Adipocyte (in vitro differentiated cells): ENCODE data around the gene CRNN.

Experiments used
- DNase-seq: peaks from one replicate; pipeline ENCODE4 v3.0.0-alpha.2; 2015; ENCODE audit warnings: low read depth
- H3K27me3 ChIP-seq: replicated peaks from 2 replicates; pipeline ENCODE4 v1.7.0; 2013; ENCODE audit warnings: mild to moderate bottlenecking, low read length, moderate library complexity; ENCODE audit not compliant: control insufficient read depth, insufficient read depth
- H3K36me3 ChIP-seq: 2 replicates; pipeline ENCODE4 v1.7.0; 2013; ENCODE audit warnings: low read length, mild to moderate bottlenecking, moderate library complexity; ENCODE audit not compliant: control insufficient read depth, insufficient read depth, severe bottlenecking
- H3K4me1 ChIP-seq: 2 replicates; pipeline ENCODE4 v1.7.0; 2013; ENCODE audit warnings: mild to moderate bottlenecking, low read length, moderate library complexity; ENCODE audit not compliant: control insufficient read depth, insufficient read depth
- H3K4me3 ChIP-seq: 2 replicates; pipeline ENCODE4 v1.7.0; 2013; ENCODE audit warnings: mild to moderate bottlenecking, low read length, moderate library complexity
- H3K9ac ChIP-seq: 2 replicates; pipeline ENCODE4 v1.7.0; 2013; ENCODE audit warnings: mild to moderate bottlenecking, low read length, moderate library complexity
- H3K9me3 ChIP-seq: 2 replicates; pipeline ENCODE4 v1.7.0; 2013; ENCODE audit warnings: mild to moderate bottlenecking, low read length, moderate library complexity; ENCODE audit not compliant: control insufficient read depth

The CRNN gene

DNA sequence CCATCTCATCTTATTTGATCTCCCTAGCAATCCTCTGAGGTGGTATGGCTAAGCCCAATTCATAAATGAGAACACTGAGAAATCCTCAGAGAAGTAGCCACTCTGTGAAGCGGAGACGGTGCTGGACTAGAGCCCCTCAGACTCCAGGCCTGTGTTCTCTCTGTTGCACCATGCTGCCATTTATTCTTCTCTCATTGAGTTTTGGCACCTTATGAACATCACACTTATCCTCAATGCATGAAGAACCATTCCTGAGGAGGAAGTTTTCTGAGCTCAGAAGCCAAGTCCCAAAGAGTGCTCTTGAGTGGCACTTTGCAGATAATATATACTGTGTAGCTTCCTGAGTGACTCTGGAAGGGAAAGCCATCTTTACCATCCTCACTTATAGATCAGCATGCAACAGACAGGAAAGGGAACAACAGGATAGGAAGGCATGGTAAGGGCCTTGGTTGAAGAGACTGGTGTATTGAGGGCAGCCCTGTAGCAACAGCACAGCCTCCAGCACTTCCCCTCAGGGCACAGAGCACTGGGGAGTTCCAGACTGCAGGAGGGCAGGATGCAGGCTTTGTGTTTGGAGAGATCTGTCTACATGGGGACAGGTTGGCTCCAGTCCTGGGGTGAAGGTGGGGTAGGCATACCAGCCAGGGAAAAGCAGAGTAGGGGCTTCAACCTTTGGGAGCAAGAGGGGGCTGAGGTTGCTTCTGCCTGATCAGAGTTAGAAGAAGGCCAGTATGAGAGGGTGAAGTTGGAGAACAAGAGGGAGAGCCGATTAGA is 1.6 kb upstream of the CRNN start:
- H3K4me3 ChIP-seq = no peak overlapping the region
- no peaks in the 10 kb centered on the region for H3K36me3 ChIP-seq
- H3K9me3 ChIP-seq = no peaks in the 10 kb centered on the region
- H3K4me1 ChIP-seq = no peaks in the 10 kb centered on the region
- no peak for DNase-seq
- peaks cover 19% of the 10 kb centered on the region for H3K27me3 ChIP-seq
- no peak overlapping the region for H3K9ac ChIP-seq

DNA sequence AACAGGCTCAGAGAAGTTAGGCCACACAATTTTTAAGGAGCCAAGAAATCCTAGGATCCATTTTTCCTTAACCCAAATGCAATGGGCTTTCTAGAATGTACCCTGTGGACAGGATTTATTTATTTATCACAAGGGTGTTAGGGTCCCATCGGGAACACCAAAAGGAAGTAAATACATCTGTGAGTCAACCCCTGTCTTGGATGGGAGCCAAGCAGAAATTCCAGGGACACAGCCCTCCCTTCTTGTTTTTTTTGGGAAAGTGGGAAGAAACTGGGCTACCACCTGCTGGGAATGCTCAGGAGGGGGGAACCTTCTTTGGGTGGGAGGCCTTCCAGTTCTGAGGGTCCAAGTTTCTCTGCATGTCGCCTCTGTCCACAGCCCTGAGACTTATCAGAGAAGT is 1.3 kb downstream of the CRNN start:
- DNase-seq = no peak
- H3K9ac ChIP-seq = no peak overlapping the region
- peaks cover 23% of the 10 kb centered on the region for H3K27me3 ChIP-seq
- no peak overlapping the region for H3K4me3 ChIP-seq
- no peaks in the 10 kb centered on the region for H3K36me3 ChIP-seq
- H3K4me1 ChIP-seq = no peaks in the 10 kb centered on the region
- H3K9me3 ChIP-seq = no peaks in the 10 kb centered on the region

DNA sequence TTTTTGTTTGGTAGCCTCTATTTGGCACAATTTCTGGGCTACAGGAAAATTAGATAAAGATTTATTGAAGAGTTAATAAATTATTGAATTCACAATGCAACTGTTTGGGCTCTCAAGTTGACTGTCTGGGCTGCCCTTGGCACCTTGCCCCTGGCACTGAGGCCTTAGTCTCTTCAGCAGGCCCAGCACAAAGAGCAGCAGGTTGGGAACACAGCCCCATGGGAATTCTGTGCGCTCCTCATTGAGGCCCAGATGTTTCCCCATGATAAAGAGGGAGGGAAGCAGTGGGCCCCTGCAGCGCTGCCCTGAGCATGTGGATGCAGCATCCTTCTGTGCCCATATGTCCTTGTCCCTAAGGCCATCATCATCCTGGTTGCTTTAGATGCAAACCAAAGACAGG is 2.9 kb downstream of the CRNN start:
- Histone ChIP-seq H3K27me3 (peaks cover 14% of the 10 kb centered on the region), H3K4me3 (no peak overlapping the region), H3K9me3 (no peaks in the 10 kb centered on the region), H3K9ac (no peak overlapping the region), H3K4me1 (no peaks in the 10 kb centered on the region), H3K36me3 (no peaks in the 10 kb centered on the region)
- no peak for DNase-seq

DNA sequence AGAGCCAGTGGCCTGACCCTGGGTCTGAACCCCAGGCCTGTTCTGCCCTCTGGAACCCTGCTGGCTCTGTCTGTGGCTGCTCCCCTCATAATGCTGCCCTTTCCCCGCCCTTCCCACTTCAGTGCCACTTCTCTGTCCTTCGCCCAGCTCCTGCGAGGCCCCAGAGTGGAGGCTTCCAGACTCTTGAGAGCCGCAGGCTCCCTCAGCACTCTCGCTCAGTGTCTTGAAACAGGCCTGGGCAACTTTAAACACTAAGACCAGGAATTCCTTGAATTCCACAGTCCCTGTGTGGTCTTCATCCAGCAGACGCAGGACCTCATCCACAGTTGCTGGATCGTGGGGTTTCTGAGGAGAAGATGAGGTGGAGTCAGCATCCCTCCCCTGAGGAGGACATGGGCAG is 3.5 kb downstream of the CRNN start:
- Histone ChIP-seq H3K4me3 (no peak overlapping the region), H3K9ac (no peak overlapping the region), H3K27me3 (peaks cover 12% of the 10 kb centered on the region), H3K9me3 (no peaks in the 10 kb centered on the region), H3K36me3 (no peaks in the 10 kb centered on the region), H3K4me1 (no peaks in the 10 kb centered on the region)
- DNase-seq = no peak

DNA sequence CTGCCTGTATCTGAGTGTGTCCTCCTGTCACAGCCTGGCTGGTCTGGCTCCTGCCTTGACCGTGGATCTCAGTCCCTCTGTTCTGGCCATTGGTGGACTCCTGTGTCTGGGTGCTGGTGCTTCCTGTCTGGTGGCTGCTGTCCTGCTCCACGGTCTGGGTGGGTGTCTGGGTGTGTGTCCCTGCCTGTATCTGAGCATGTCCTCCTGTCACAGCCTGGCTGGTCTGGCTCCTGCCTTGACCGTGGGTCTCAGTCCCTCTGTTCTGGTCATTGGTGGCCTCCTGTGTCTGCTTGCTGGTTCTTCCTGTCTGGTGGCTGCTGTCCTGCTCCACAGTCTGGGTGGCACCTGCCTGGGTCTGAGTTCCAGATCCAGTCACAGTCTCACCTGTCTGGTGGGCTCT is 4.0 kb downstream of the CRNN start:
- no peak overlapping the region for H3K4me3 ChIP-seq
- no peak overlapping the region for H3K9ac ChIP-seq
- no peaks in the 10 kb centered on the region for H3K9me3 ChIP-seq
- H3K27me3 ChIP-seq = peaks cover 12% of the 10 kb centered on the region
- H3K36me3 ChIP-seq = no peaks in the 10 kb centered on the region
- no peak for DNase-seq
- H3K4me1 ChIP-seq = no peaks in the 10 kb centered on the region

DNA sequence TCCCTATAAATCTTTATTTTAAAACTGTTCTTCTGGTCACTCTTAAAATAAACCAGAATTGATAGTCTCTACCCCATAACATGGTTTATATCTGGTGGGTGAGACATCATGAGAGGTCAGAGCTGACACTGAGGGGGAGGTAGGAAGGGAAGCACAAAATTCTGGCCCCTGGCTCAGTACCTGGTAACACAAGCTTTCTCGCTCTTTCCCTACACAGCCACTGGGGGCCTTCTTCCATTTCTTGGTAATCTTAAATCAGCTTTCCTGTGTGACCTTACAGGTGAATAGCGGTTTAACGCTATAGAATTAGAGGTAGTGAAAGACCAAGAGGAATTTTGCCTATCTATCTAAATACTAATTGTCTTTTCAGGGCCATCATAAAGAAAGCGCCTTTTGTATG is 5.4 kb downstream of the CRNN start:
- Histone ChIP-seq H3K4me1 (no peaks in the 10 kb centered on the region), H3K9ac (no peak overlapping the region), H3K4me3 (no peak overlapping the region), H3K9me3 (no peaks in the 10 kb centered on the region), H3K27me3 (peaks cover 15% of the 10 kb centered on the region), H3K36me3 (no peaks in the 10 kb centered on the region)
- DNase-seq = no peak

DNA sequence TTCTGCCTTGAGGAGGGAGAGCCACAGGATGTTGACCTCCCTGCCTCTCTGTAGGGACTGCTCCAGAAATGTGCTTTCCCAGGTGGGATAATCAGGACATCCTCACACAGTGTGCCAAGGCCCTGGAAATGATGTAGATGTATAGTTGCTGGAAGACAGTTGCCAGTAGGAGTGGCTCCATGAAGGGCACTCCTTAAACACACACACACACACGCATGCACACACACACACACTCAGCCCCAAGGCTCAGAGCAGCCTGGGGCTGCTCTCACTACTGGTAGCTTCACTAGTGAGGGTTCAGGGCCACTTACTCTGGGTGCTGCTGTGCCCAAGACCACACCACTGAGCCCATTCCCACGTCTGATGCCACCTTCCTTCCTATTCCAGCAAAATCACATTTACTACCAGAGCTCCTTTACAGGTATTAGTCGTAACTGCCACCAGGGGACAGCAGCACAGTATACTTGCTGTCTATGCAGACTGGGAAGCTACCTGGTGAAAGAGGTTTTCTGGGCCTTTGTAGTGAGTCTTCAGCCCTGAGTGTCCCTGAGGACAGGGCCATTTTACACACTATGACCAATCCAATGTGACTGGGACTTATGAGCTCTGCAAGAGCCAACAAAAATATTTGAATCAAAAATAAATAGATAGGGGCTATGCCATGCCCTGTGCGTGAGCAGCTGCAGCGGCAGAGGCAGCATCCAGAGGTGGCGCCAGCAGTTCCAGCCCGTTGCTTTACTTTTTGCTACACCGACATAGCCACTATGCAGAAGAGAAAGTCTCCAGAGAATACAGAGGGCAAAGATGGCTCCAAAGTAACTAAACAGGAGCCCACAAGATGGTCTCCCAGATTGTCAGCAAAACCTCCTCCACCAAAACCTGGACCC is 15.0 kb downstream of the CRNN start:
- Histone ChIP-seq H3K9ac (no peak overlapping the region), H3K36me3 (no peaks in the 10 kb centered on the region), H3K27me3 (peaks cover 14% of the 10 kb centered on the region), H3K4me1 (no peaks in the 10 kb centered on the region), H3K4me3 (no peak overlapping the region), H3K9me3 (no peaks in the 10 kb centered on the region)
- DNase-seq = no peak

DNA sequence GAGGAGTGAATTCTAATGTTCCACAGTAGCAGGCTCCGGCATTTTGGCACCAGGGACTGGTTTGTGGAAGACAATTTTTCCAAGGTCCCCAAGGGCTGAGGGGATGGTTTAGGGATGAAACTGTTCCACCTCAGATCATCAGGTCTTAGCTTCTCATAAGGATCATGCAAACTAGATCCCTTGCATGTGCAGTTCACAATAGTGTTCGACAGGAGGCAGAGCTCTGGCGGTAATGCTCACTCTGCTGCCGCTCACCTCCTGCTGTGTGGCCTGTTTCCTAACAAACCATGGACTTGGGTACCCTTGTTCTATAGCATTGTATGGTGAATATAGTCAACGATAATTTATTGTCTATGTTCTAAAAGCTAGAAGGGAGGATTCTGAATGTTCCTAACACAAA is 16.6 kb downstream of the CRNN start:
- peaks cover 14% of the 10 kb centered on the region for H3K27me3 ChIP-seq
- no peak for DNase-seq
- no peaks in the 10 kb centered on the region for H3K9me3 ChIP-seq
- H3K9ac ChIP-seq = no peak overlapping the region
- no peaks in the 10 kb centered on the region for H3K36me3 ChIP-seq
- H3K4me1 ChIP-seq = no peaks in the 10 kb centered on the region
- H3K4me3 ChIP-seq = no peak overlapping the region

DNA sequence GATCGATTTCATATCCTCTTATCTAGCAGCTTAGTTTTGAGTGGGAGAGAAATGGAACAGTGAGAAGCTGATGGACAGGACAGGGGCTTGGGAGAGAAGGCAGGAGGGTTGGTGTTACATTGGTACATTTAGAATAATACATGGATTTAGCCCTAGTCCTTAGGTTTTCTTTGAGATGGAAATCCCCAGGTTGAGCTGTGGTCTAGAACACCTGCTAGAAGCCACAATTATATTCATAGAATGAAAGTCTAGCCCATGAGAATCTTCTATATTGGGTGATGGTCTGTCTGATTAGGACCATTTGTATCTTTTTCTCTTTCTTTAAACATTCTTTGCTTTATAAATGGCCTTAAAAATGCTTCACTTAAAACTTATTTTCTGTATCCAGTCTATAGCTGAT is 19.9 kb downstream of the CRNN start:
- no peak for DNase-seq
- Histone ChIP-seq H3K4me3 (no peak overlapping the region), H3K9ac (no peak overlapping the region), H3K4me1 (no peaks in the 10 kb centered on the region), H3K27me3 (peaks cover 15% of the 10 kb centered on the region), H3K36me3 (no peaks in the 10 kb centered on the region), H3K9me3 (no peaks in the 10 kb centered on the region)

DNA sequence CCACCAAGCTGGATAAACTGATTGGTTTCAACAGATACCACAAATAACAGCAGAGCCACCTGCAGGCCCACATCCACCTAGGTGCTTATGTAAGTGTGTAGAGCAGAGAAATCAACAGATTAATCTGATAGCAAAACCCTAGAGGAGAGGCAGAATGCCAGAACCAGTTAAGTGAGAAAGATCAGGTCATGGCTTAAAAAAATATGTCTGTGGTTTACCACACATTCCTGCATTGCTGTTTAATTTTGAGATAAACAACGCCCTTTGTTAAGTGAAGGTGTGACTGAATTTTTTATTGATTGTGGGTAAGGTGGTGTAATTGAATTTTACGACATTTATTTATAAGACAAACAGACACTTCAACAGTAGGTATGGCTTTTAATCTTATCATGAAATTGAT is 21.2 kb downstream of the CRNN start:
- no peaks in the 10 kb centered on the region for H3K4me1 ChIP-seq
- H3K9ac ChIP-seq = no peak overlapping the region
- no peak for DNase-seq
- H3K27me3 ChIP-seq = peaks cover 19% of the 10 kb centered on the region
- no peaks in the 10 kb centered on the region for H3K36me3 ChIP-seq
- no peaks in the 10 kb centered on the region for H3K9me3 ChIP-seq
- H3K4me3 ChIP-seq = no peak overlapping the region

DNA sequence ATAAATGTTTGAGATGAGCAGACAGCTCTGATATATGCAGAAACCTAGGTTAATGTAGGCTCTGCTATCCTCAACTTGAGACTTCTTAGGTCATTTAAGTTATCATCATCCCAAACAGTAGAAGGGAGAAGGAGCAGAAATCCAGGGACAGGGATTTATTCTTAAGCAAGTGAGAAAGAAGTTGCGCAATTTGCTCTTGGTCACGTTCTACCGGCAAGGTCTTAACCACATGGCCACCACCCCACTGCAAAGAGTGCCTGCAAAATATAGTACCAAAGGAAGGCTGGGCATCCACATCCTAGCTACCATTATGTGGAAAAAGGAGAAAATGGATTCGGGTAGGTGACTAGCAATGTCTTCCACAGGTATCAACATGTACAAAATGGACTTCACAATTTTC is 25.2 kb downstream of the CRNN start:
- H3K9me3 ChIP-seq = no peaks in the 10 kb centered on the region
- H3K36me3 ChIP-seq = no peaks in the 10 kb centered on the region
- H3K9ac ChIP-seq = no peak overlapping the region
- peaks cover 8% of the 10 kb centered on the region for H3K27me3 ChIP-seq
- H3K4me1 ChIP-seq = no peaks in the 10 kb centered on the region
- no peak overlapping the region for H3K4me3 ChIP-seq
- no peak for DNase-seq
